Stimulated activated CD4-positive, alpha-beta T cell treated with anti-CD3 and anti-CD28 coated beads, Interleukin-4, amount 100 ng/mL, for 24 hours (primary cell): ENCODE results near the gene DRAXIN.

ENCODE experiments used
- DNase-seq: peaks from one replicate; pipeline ENCODE4 v3.0.0-alpha.2; 2020

Gene DRAXIN

DNA sequence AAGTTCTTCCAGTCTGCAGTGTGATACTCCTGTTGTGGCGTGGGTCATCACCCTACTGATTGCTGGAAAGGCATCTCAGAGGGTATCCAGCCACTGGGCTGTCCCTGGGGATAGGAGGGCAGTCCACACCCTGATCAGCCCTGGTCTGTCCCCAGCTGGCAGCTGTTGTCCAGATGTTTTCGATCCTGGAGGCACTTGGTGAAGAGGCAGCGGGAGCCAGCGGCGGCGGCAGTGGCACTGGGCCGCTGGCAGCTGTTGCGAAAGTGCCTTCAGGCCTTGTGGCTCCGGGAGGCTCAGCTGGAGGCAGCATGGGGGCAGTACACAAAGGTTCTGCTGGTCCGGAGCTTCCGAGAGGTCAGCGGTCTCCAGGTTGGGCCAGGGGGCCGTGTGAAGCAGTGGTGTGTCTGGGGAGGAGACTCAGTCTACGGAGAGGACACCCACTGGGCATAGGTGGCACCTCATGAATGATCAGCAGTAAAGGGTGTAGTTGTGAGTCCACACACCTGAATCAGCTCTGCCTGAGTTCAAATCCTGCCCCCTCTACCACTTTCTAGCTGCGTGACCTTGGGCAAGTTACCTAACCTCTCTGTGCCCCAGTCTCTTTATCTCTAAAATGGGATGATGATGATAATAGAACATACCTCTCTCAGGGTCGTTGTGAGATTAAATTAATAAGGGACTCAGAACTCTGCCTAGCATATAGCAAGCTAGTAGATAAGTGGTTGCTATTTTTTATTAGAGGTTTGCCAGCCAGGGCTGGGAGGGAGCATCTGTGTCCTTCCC, 76.6 kb downstream of the DRAXIN start:
- no peak for DNase-seq

GRCh38 chr1:11768821-11769220, 77.3 kb downstream of the DRAXIN start:
- DNase-seq, result no peak

DNA sequence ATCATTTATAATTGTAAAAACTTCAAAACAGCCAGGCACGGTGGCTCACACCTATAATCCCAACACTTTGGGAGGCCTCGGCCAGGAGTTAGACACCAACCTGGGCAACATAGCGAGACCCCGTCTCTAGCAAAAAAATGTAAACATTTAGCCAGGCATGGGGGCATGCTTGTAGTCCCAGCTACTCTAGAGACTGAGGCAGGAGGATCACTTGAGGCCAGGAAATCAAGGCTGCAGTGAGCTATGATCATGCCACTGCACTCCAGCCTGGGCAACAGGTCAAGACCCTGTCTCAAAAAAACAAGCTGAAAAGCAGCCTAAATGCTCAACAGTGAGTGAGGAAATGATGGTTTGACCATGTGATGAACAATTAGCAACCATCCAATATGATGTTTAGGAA, 77.8 kb downstream of the DRAXIN start:
- no peak for DNase-seq

DNA sequence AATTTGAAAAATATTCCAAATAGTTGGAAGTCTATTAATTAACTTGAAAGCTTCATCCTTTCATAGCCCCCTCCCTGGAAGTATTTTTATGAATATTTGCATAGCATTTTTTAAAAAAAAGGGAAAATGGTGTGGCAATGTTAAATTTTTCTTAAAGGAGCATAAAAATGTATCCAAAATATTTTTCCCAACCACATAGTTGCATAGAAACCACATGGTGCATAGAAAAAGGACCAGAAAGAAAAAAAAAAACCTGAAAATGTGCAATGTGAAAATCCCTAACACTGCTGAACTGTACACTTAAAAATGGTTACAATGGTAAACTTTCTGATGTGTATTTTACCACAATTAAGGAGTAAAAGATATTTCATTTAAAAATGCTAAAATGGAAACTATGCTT, 78.5 kb downstream of the DRAXIN start:
- no peak for DNase-seq

- no peak for DNase-seq
Measured at GRCh38 chr1:11771481-11772043, 80.1 kb downstream of the DRAXIN start.

- no peak for DNase-seq
Measured at GRCh38 chr1:11772458-11772857, 80.9 kb downstream of the DRAXIN start.

GRCh38 chr1:11774753-11775152, 83.2 kb downstream of the DRAXIN start:
- DNase-seq, result no peak
